Middle frontal gyrus (tissue), 1 donor: ENCODE data around the gene TTC22.

ENCODE experiments used
- DNase-seq: peaks from one replicate; pipeline ENCODE4 v3.0.0-alpha.2; 2015; ENCODE audit warnings: low spot score; ENCODE audit errors: extremely low spot score

Gene TTC22

DNA sequence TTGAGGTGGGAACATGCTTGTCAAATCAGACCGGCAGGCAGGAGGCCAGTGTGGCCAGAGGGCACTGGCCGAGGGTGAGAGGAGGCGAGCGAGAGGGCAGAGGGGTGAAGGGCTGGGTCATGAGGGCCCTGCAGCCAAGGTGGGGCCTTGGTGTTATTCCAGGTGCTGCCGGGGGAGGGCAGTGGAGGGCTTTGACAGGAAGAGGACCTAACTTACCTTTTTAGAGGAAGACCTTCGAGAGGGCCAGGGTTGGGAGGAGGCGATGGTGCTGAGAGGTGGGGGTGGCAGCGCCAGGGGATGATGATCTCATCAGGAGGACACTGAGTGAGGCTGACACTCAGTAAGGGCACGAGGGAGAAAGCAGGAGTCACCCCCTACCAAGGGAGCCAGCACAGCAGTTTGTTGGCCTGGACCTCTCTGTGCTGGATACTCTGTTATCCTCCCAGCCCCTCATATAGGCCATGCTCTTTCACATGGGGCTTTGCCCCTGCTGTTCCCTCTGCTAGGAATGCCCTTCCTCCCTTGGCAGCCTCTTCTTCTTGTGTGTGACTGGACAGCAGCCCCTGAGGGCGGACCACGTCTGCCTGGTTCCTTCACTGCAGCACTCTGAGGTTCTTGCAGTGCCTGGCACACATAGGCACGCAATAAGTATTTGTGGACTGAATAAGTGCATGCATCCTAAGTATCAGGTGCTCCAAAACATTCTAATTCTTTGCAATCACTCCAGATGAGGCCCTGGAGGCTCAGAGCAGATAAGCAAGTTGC lies 7.5 kb upstream of the TTC22 start:
- DNase-seq, result no peak

DNA sequence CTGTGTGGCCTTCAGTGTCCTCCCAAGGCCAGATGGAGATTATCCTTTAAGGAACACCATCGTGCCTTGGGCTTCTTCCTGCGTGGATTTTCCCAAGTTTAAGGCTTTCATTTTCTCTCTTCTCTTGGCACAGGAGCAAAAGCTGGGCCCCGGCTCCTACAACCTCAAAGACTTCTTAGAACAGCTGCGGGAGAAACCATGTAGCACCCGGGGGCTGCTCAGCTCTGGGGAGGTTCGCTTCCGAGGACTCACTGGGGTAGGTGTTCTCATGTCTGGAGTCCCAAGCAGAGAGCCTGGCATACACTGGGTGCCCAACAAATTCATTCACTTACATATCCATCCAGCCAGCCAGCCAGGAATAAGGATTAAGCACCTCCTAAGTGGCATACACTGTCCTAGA lies 6.6 kb upstream of the TTC22 start:
- no peak for DNase-seq

DNA sequence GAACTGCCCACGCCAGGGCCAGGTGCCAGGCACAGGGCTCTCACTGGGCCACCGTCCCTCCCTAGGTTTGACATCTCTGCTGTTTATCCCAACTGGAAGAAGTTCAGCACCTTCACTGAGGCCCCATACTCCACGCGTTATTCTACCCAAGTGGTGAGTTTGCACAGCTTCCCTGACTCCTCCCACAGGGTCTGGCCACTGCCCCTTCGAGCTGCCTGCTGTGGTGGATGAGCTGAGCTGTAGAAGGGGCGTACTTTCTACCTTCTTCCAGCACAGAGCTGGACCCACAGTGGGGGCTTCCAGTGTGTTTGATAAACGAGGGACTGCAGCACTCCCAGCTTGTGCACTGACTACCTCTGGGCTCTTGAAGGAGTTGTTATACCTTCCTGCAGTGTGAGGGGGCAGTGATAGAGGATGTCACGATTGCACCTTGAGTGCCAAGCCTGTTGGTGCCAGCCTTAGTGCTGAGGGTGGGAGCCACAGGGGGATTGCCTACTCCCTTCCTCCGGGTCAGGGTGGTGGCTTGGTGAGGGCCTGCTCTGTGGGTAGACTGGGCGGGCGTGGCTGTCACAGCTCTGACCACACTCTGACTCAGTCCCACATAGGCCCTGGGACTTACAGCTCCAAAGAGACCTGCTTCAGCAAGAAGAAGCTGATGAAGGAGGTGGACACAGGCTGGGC lies 5.9 kb upstream of the TTC22 start:
- no peak for DNase-seq

DNA sequence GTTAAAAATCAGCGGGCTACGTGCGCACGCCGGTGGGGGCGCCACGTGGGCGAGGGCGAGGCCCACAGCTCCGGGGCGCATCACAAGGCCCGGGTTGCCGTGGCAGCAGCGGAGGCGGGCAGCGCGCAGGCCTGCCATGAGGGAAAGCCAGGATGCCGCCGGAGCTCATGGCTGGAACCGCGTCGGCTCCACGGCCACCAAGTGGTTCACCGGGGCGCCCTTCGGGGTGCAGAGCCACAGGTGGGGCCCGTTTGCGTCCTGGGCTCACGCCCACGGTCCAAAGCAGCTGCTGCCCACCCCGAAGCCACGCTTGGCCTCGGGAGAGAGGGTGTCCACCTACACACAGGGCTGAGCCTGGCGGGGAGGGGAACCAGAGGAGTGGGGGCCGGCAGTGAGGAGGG lies 4.9 kb upstream of the TTC22 start:
- no peak for DNase-seq

GRCh38 chr1:54805466-54805865 lies 4.3 kb upstream of the TTC22 start:
- no peak for DNase-seq

DNA sequence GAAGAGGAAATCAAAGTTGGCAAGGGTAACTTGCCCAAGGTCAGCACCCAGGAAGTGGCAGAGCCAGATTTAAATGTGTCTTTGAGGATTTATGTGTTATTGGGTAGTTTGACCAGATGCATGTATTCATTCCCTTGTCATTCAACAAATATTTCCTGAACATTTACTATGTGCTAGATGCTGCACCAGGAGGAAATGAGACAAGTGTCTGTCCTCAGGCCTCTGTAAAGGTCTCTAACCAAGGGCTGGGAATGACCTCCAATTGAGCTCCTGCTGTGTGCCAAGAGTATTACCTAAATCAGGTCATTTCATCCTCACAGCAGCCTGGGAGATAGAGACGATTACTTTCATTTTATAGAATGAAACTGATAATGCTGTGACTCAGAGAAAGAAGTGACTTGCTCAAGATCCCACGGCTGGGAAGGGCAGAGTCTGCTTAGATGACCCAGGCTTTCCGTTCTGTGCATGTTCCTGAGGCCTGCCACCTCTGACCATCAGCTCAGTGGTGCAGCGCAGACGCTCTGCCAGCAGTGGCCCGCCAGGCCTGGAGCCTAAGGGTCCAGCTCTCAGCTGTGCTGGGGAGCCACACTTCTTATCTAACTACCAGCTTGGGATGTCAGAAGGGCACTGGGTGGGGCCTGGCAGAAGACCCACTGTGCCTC lies 3.5 kb upstream of the TTC22 start:
- no peak for DNase-seq

GRCh38 chr1:54803761-54804470 lies 2.8 kb upstream of the TTC22 start:
- no peak for DNase-seq

DNA sequence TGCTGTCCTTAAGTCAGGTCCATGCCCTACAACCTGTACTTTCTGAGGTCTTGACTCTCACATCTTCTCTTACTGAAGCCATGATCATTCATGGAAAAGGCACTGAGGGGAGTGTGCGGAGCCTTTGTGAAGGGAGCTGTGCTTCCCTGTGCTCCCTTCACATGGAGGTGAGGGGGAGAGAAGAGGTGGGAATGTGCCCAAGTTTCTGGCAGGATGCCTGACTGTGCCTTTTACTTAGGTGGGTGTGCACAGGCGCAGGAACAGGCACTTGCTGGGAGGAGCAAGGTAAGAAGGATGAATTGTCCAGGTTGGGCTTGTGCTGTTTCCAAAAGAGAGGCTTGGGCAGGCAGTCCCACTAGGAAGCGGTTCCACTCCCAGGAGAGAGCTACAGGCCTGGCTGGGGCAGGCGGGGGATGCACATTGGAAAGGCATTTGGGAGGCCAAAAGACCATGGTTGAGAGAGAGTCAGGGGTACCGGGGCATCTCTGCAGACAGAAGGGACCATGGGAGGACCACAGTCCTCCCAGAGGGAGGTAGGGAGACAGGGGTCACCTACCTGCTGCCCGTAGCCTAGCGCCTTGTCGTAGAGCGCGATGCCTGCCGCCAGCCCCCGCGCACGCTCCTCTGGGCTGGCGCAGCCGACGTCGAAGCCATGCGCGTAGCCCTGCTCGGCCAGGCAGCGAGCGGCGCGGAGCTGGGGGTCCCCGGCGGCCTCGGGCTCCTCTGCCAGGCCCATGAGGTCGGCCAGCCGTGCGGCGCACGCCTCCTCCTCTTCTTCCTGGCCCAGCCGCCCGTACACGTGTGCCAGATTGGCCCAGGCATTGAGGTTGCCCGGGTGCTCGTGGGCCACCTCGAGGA lies 853 bp downstream of the TTC22 start:
- no peak for DNase-seq

DNA sequence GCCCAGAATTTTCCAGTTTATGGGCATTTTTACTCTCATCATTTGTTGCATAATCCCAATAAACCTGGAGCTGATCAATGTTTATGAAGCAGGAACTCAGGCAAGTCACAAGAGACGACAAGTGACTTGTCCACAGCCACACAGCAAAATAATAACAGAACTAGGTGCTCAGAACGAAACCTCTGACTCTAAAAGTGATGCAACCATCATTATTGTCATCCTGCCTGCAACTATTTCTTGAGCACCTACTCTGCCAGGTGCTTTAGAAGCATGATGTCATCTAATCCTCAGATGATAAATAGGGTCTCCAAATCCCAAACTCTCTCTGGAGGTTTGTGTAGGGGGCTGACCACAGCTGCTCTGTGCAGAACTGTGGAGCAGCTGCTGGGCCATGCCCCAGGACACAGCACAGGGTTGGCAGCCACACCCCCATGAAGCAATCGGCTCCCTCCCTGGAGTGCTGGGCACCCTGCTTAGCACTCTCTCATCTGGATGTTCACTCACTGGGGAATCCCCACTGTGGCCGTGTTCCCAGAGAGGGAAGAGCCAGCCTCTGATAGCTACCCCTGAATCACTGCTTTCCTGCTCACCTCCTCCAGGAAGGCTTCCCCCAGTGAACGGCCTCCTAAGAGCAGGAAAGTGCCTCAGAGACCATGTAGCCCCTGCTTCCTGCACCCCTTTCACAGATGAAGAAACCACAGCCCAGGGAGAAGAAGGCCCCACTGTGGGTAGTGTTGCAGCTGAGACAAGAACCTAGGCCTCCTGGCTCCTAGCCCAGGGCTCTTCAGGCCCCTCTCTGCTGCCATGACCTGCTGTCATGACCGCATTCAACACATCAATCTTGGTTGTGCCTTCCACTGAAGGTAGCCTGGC lies 2.1 kb downstream of the TTC22 start:
- DNase-seq, result no peak

GRCh38 chr1:54798206-54798605 lies 2.9 kb downstream of the TTC22 start:
- DNase-seq, result no peak

DNA sequence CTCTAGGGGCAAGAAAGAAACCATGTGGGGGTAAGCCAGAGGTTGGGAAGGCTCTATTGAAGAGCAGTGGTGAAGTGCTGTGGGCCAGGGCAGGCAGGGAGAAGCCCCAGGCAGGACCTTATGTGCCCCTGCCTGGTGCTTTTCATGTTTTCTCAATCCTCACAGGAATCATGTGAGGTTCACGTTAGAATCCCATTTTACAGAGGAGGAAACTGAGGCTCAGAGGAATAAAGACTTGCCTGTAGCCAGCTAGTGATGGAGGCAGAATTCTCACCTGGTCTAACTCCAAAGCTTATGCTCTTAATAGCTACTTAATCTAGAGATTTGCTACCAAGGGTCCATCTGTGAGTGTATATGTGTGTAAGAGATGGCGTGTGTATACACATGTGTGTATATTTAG lies 4.2 kb downstream of the TTC22 start:
- DNase-seq, result no peak

GRCh38 chr1:54795841-54796468 lies 5.2 kb downstream of the TTC22 start:
- no peak for DNase-seq

DNA sequence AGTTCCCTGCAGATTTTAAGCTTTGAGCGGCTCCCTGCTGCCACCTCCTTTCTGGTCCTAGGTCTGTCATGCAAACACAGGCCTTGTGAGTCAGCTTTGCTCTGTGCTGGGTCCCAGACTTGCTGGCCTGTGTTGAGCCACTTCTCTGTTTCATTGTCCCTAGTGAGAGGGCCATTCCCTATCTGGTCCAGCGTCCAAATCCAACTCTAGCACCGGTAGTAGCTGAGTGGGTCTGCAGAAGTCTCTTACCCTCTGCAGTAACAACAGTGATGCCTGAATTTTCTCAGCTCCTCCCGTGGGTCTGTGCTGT lies 5.8 kb downstream of the TTC22 start:
- DNase-seq, result no peak

DNA sequence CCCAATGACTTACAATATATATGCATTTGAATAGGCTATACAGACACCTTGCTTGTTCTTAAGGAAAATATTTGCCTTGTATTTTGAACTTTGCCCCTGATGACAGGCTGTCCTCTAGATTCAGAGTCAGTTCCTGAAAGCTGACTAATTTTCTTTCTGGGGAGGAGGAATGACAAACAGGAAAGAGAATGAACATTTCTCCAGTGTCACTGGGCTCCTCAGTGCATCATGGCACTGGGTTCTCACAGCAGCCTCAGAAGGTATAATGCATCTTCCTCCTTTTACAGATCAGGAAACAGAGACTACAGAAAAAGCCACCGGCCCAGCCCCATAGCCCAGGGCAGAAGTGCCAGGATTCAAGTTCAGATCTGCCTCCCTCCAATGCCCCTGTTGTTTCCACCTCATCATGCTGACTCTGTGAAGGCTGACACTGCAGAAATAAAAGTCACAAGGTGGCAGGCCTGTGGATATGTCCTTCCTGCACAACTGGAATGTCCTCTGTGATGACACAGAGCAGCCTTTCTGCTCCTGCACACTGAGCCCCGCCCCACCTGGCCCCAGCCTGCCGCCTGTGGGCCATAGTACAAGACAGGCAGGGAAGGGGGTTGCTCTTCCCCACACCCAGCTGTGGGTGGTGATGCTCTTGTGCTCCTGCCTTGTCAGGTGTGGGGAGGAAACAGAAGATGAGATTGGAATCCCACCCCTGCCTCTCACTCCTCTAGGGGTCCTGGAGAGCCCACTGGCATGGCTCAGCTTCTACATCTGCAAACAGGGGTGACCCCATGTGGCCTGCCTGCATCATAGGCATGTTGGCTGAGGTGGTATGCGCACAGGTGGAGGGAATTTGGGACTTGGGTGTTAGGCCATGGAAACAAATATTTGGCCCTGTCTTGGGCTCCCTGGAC lies 6.4 kb downstream of the TTC22 start:
- DNase-seq, result no peak

DNA sequence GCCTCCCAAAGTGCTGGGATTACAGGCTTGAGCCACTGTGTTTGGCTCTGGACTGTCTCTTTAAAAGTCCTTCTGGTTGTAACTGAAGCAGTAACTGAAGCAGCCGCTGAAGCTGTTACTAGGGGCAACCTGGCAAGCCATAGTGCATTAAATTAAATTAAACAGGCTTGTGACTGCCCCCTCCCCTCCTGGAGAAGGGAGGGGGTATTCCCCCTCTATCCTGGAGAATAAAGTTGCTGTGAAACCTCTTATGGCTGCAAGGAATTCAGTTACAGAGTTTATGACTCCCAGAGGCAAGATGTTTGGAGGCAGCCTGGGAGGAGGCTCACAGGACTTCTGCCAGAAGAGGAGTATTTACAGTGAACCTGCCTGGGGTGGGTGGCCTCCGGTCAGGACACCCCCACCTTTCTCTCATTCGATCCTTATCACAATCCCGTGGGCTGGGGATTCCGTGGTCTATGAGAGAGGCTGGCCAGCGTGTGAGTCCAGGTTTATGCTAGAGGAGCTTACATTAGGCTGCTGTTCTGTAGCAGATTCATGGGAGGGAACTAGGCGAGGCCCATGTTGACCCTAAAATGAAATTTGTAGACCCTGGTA lies 8.3 kb downstream of the TTC22 start:
- no peak for DNase-seq

- no peak for DNase-seq
Observed at GRCh38 chr1:54791880-54792522, 9.1 kb downstream of the TTC22 start.

DNA sequence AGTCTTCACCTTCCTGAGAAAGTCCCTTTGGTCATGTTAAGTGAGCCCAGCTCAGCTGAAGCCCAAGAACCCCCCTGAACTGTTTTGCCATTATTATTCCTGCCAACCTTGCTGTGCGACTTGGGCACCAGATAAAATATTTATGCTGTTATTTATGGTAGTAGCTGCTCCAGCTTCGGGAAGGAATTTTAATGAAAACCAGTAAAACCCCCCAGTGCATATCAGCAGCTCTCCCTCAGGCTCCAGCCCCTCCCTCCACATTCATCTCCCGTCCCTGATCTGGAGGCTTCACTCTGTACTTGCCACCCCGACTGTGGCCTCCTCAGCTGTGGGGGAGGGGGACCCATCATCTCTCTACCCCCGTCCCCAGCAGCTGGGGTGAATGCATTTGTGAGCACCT lies 12.7 kb downstream of the TTC22 start:
- no peak for DNase-seq

DNA sequence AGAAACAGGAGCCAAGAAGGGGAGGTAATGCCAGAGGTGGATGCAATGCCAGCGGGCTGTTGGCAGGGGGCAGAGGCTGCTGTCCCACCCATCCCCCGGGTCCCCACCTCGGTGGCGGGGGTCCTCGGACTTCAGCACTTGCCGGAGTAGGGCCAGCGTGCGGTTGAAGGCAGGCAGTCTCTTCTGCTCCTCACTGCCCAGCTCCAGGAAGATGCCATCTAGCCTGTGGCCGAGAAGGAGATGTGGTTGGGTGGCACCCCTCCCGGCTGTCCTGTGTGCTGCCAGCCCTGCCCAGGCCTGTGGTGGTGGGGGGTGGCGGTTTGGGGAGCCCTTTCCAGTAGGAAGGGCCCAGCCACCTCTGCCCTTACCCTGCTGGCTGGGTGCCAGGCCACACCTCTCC lies 13.5 kb downstream of the TTC22 start:
- no peak for DNase-seq
